WI38 (cell line): ENCODE results near the gene SRP68.

Source experiments
- H3K4me3 ChIP-seq: 2 replicates; pipeline ENCODE4 v1.5.1; 2011; ENCODE audit warnings: low read depth, mild to moderate bottlenecking, control low read depth, low read length
- CTCF ChIP-seq: IDR thresholded peaks from 2 replicates; pipeline ENCODE4 v1.5.1; 2012; ENCODE audit warnings: low read depth, mild to moderate bottlenecking, control low read depth, low read length

SRP68 gene

GRCh38 chr17:76107509-76107908 is 35.2 kb upstream of the SRP68 start:
- TF ChIP-seq CTCF, result no peak
- H3K4me3 ChIP-seq, result no peak overlapping the region

- no peak overlapping the region for H3K4me3 ChIP-seq
- no peak for TF ChIP-seq CTCF
These were observed 34.4 kb upstream of the SRP68 start for GRCh38 chr17:76106703-76107102.

GRCh38 chr17:76104896-76105231 is 32.5 kb upstream of the SRP68 start:
- TF ChIP-seq CTCF, result no peak
- H3K4me3 ChIP-seq, result no peak overlapping the region

GRCh38 chr17:76104140-76104895 is 32.0 kb upstream of the SRP68 start:
- TF ChIP-seq CTCF, result no peak
- peak overlapping the region; percentile 75 for H3K4me3 ChIP-seq

- TF ChIP-seq CTCF, result no peak
- H3K4me3 ChIP-seq, result peak within 1 kb of the TSS; percentile 75
These were observed 31.2 kb upstream of the SRP68 start, which contains the start of gene EXOC7 for GRCh38 chr17:76103274-76104139. EXOC7 (minus strand) TSS chr17:76103787; CDS start chr17:76103692, 95 bp downstream.

GRCh38 chr17:76102944-76103273 is 30.6 kb upstream of the SRP68 start:
- H3K4me3 ChIP-seq, result peak overlapping the region; percentile 75
- no peak for TF ChIP-seq CTCF

- H3K4me3 ChIP-seq, result no peak overlapping the region
- TF ChIP-seq CTCF, result no peak
These were observed 25.5 kb upstream of the SRP68 start for GRCh38 chr17:76097716-76098295.
